Muscle layer of colon (tissue), 2 donors: ENCODE data around the gene PLOD2.
A peak's percentile ranks its signal among the peaks of the same experiment; 100 is the strongest.

Experiments used
- H3K27ac ChIP-seq: one replicate; pipeline ENCODE4 v1.7.0; 2013; ENCODE audit warnings: low read depth, mild to moderate bottlenecking, low read length, moderate library complexity
- H3K27me3 ChIP-seq, 2 donors: one replicate each; pipeline ENCODE4 v1.7.0; 2013; ENCODE audit warnings: low read length in 2 of 2, mild to moderate bottlenecking in 2 of 2; ENCODE audit not compliant: insufficient read depth in 2 of 2, control insufficient read depth in 1 of 2
- H3K36me3 ChIP-seq: one replicate; pipeline ENCODE4 v1.7.0; 2013; ENCODE audit warnings: mild to moderate bottlenecking, low read length; ENCODE audit not compliant: insufficient read depth
- H3K4me1 ChIP-seq: one replicate; pipeline ENCODE4 v1.7.0; 2013; ENCODE audit warnings: mild to moderate bottlenecking, low read length; ENCODE audit not compliant: insufficient read depth
- H3K4me3 ChIP-seq, 2 donors: one replicate each; pipeline ENCODE4 v1.7.0; 2013; ENCODE audit warnings: low read length in 2 of 2, low read depth in 1 of 2, mild to moderate bottlenecking in 1 of 2, moderate library complexity in 1 of 2
- H3K9ac ChIP-seq: one replicate; pipeline ENCODE4 v1.7.0; 2013; ENCODE audit warnings: low read length
- H3K9me3 ChIP-seq: one replicate; pipeline ENCODE4 v1.7.0; 2013; ENCODE audit warnings: mild to moderate bottlenecking, low read length
- donor health status: abdominal sarcoma.
- donor health status: Adenocarcinoma of cecum.

PLOD2 gene

GRCh38 chr3:146164971-146165769 lies 4.2 kb upstream of the PLOD2 start:
- Histone ChIP-seq H3K27me3 (no peaks in the 10 kb centered on the region), H3K9me3 (no peaks in the 10 kb centered on the region), H3K4me3 (no peak overlapping the region), H3K27ac (no peak overlapping the region), H3K36me3 (no peaks in the 10 kb centered on the region), H3K4me1 (peaks cover 38% of the 10 kb centered on the region), H3K9ac (no peak overlapping the region)

DNA sequence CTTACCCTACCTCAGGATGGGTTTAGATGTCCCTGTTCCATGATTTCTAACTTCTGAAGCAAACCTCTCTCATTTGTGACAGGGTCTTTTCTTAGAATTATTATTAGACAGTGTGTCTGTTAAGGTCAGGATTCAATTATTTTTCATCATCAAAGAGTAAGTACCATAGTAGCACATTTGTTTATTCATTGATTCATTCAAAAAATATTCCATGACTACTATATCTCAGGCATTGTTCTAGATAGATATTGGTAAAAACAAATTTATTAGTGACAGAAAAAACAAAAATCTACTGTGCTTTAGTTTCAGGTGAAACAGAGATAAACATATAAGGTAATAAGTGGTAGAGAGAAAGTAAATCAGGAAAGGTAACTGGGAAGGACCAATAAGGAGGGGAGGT lies 3.5 kb upstream of the PLOD2 start:
- Histone ChIP-seq H3K36me3 (no peaks in the 10 kb centered on the region), H3K4me3 (no peak overlapping the region), H3K9ac (no peak overlapping the region), H3K4me1 (peaks cover 38% of the 10 kb centered on the region), H3K9me3 (no peaks in the 10 kb centered on the region), H3K27me3 (no peaks in the 10 kb centered on the region), H3K27ac (no peak overlapping the region)

GRCh38 chr3:146164071-146164470 lies 3.1 kb upstream of the PLOD2 start:
- H3K27ac ChIP-seq, result no peak overlapping the region
- no peaks in the 10 kb centered on the region for H3K36me3 ChIP-seq
- peaks cover 38% of the 10 kb centered on the region for H3K4me1 ChIP-seq

DNA sequence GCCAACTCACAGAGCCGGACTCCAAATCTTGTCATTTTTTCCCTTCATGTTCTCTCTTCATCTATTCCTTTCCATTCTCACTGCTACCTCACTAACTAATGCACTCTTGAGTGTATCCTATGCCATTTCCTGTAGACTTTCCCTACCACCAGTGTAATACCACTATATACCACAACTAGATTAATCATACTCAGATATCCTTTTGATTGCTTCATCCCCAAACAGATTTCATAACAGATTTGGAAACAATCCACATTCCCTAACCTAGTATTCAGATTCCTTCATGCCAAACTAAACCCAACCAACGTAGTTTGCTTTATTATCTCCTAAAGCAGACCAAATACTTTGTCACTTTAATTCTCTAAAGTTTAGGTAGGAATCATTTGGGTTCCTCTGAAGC lies 2.6 kb upstream of the PLOD2 start:
- Histone ChIP-seq H3K4me3 (no peak overlapping the region), H3K27ac (no peak overlapping the region), H3K27me3 (no peaks in the 10 kb centered on the region), H3K4me1 (peaks cover 38% of the 10 kb centered on the region), H3K36me3 (no peaks in the 10 kb centered on the region), H3K9ac (no peak overlapping the region), H3K9me3 (no peaks in the 10 kb centered on the region)

More at GRCh38 chr3:146164071-146164470, 3.1 kb upstream of the PLOD2 start:
- no peaks in the 10 kb centered on the region for H3K9me3 ChIP-seq
- no peak overlapping the region for H3K9ac ChIP-seq
- no peaks in the 10 kb centered on the region for H3K27me3 ChIP-seq
- H3K4me3 ChIP-seq, result no peak overlapping the region

DNA sequence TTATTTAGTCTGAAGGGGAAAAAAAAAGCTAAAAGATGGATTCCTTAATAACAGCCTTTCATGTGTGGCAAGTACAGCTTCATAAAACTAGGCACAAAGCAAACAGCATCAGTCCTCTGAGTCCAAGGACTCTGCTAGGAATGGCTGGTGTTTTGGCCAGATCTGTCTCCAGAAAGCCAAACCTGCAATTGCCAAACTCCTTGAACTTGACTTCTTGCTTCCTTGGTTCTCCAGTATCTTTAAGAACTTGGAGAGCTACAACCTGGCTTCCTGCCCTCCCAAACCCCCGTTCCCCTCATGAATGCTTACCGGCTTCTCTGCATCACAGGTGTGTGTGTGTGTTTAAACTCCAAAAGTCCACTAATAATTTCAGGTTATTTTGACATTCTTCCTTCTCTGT lies 1.6 kb upstream of the PLOD2 start:
- Histone ChIP-seq H3K27me3 (no peaks in the 10 kb centered on the region), H3K4me1 (peaks cover 43% of the 10 kb centered on the region), H3K27ac (peak overlapping the region; percentile 84), H3K4me3 (peak overlapping the region in 1 of 2 donors; percentile 97), H3K9ac (no peak overlapping the region), H3K9me3 (no peaks in the 10 kb centered on the region), H3K36me3 (no peaks in the 10 kb centered on the region)

GRCh38 chr3:146161663-146162002 lies 649 bp upstream of the PLOD2 start:
- H3K4me3 ChIP-seq, result peak overlapping the region; percentile 78 to 97
- peaks cover 49% of the 10 kb centered on the region for H3K4me1 ChIP-seq
- no peaks in the 10 kb centered on the region for H3K9me3 ChIP-seq
- H3K36me3 ChIP-seq, result no peaks in the 10 kb centered on the region
- H3K27ac ChIP-seq, result peak overlapping the region; percentile 84
- H3K9ac ChIP-seq, result peak overlapping the region; percentile 84
- H3K27me3 ChIP-seq, result no peaks in the 10 kb centered on the region

- Histone ChIP-seq H3K4me1 (peaks cover 47% of the 10 kb centered on the region), H3K4me3 (peak overlapping the region; percentile 78 to 97)
Measured at GRCh38 chr3:146160321-146160963, 542 bp downstream of the PLOD2 start.

DNA sequence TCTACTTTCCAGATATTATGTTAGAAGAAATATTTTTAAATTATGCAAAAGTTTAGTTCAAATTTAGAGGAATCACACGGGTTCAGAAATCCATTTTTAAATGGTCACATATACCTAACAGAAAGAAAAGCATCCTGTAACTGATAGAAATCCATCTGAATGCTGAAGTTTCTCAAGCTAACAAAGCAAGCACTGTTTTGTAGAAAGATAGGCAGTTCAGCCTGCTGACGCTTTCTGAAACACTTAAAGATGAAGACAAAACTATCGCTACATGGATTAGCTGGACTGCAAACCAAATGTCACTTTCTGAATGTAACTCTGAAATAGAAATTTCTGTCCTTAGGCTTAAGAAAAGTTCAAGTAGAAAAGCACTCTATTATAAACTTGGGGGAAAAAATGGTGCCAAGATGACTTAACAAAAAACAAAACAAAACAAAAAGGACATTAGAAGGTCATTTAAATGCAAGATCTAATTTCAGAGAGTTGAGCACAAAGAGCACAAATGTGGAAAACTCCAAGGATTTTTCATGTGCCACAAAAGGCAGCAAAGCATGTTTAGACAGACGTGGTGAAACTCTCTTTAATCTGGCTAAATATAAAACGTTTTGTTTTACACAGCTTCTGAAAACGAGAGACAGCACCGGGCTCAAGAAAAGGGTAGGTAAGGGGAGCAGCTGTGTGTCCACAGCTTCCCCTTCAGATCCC lies 1.2 kb downstream of the PLOD2 start:
- Histone ChIP-seq H3K27me3 (no peaks in the 10 kb centered on the region), H3K9ac (peak overlapping the region; percentile 84), H3K36me3 (no peaks in the 10 kb centered on the region), H3K9me3 (no peaks in the 10 kb centered on the region), H3K4me1 (peaks cover 43% of the 10 kb centered on the region), H3K27ac (peak overlapping the region; percentile 84), H3K4me3 (peak overlapping the region; percentile 78 to 97)

More at GRCh38 chr3:146160321-146160963, 542 bp downstream of the PLOD2 start:
- no peaks in the 10 kb centered on the region for H3K27me3 ChIP-seq
- peak overlapping the region; percentile 84 for H3K9ac ChIP-seq
- peak overlapping the region; percentile 84 for H3K27ac ChIP-seq
- H3K36me3 ChIP-seq, result no peaks in the 10 kb centered on the region
- no peaks in the 10 kb centered on the region for H3K9me3 ChIP-seq

DNA sequence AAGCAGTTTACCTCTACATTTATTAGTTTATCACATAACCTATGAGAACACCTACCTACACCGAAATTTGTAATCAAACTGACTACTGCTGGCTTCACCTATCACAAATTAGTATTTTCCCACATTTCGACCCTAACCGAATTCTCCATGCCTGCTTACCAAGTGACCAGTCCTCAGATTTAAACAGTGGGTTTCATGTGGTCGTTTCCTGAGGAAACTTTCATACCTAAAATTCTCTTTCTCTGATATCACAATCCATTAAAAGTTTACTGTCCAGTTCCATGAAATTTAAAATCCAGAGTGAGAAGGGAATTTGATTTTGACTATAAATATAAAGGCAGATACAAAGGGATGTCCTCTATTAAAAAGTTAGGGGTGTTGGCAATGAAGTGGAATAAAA lies 1.9 kb downstream of the PLOD2 start:
- H3K36me3 ChIP-seq, result no peaks in the 10 kb centered on the region
- peak overlapping the region; percentile 84 for H3K27ac ChIP-seq
- H3K9me3 ChIP-seq, result no peaks in the 10 kb centered on the region
- H3K4me1 ChIP-seq, result peaks cover 47% of the 10 kb centered on the region
- peak overlapping the region in 1 of 2 donors; percentile 97 for H3K4me3 ChIP-seq
- no peaks in the 10 kb centered on the region for H3K27me3 ChIP-seq
- H3K9ac ChIP-seq, result peak overlapping the region; percentile 84

- peak overlapping the region in 1 of 2 donors; percentile 97 for H3K4me3 ChIP-seq
- no peaks in the 10 kb centered on the region for H3K9me3 ChIP-seq
- peak overlapping the region; percentile 40 for H3K9ac ChIP-seq
- H3K27ac ChIP-seq, result peak overlapping the region; percentile 75
- no peaks in the 10 kb centered on the region for H3K36me3 ChIP-seq
- H3K4me1 ChIP-seq, result peaks cover 47% of the 10 kb centered on the region
- H3K27me3 ChIP-seq, result no peaks in the 10 kb centered on the region
Measured at GRCh38 chr3:146157325-146158060, 3.5 kb downstream of the PLOD2 start.
